A172 (cell line): ENCODE measurements around the gene PLSCR5. TPM values are rescaled to one million over a fixed set of nuclear protein-coding genes. Genes with fewer than 3 reads are reported as not detected.

Source experiments
- DNase-seq: peaks from one replicate; pipeline ENCODE4 v3.0.0-alpha.2; 2015; ENCODE audit warnings: low spot score
- total RNA-seq: library from RNA; depleted of rRNA; stranded (reverse); fragments of >200 nt; shearing (Covaris generic); gene quantifications from 2 replicates; pipeline ENCODE4 v1.2.3, GENCODE V29; 2014

The PLSCR5 gene
- total RNA-seq, 1 experiment from 2014 or later, result not detected

DNA sequence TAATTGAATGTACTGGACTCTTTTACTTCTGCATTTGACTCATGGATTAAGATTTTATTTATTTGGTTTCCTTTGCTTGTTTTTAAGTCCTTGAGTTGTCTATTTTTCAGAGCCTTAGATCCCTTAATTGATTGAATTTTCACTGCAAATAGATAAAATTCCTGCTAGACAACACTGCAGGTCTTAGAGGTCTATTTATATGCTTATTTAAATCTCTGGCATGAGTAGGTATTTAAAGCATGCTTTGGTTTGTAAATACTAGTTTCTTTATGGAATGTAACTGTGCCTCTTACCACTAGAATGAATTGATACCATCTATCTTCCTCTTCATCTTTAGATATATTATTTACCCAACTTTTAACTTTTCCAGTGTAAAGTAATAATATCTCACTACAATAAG is 20.0 kb downstream of the PLSCR5 start:
- DNase-seq, result no peak

DNA sequence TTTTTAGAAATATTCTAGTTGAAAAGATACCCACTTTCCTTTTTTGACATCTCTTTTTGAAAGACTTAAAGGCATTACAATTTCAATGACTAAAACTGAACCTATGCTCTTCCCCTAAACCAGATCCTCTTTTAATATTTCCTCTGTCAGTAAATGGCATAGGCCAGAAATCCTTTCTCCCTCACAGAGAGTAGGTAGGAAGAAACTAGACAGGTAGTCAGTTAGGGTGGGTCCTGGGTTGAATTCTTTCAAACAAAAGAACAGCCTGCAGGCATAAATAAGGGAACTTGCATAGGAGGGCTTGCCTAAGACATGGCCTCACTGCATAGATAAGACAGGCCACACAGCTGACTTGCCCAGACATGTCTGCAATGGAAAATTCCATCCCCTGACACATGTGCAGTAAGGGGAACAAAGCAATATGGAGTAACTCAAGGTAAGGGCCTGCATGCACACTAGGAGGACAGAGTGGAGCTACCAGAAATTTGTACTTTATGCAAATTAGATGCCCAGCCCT is 23.1 kb downstream of the PLSCR5 start:
- no peak for DNase-seq

- no peak for DNase-seq
Measured at GRCh38 chr3:146581080-146581601, 24.0 kb downstream of the PLSCR5 start.

DNA sequence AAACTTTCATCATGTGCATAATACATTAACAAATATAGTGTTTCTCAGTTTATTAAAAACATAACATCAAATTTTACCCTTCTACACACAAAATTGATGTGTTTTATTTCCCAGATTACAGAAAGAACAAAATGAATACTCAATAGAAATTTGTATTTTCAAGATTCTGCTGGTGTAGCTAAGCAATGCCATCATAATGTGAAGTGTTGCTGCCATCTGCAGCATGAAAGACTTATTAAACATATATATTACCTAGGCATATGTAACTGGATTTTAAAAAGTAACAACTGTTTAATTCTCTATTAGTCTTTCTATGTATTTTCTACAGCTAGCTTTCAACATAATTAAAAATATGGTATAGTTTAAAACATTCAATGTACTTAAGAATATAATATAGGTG is 27.5 kb downstream of the PLSCR5 start:
- peak; percentile 49 for DNase-seq

DNA sequence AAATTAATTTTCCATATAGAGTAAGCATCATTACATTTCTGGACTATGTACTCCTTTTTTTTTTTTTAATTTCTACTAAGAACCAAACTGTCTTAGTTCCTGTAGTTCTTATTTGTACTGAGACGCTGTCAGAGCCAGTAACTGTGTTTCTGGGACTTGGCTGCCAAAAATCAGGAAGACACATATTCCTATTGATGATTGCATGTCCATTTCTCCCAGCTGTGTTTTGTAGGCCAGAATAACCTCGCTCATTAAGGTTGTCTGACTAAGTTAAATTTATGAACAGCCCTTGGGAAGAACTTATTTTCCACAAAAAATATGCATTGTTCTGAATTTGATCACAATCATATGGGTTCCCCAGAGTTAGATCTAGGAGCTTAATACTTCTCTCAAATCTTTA is 29.5 kb downstream of the PLSCR5 start:
- no peak for DNase-seq

GRCh38 chr3:146574173-146574572 is 31.0 kb downstream of the PLSCR5 start:
- DNase-seq, result no peak

- no peak for DNase-seq
Measured at GRCh38 chr3:146569314-146569713, 35.8 kb downstream of the PLSCR5 start.

DNA sequence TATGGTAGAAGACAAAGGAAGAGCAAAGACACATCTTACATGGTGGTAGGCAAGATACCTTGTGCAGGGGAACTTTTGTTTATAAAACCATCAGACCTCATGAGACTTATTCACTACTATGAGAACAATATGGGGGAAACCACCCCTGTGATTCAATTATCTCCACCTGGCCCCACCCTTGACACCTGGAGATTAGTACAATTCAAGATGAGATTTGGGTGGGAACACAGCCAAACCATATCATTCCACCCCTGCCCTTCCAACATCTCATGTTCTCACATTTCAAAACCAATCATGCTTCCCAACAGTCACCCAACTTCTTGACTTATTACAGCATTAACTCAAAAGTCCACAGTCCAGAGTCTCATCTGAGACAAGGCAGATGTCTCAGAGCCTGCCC is 39.0 kb downstream of the PLSCR5 start:
- no peak for DNase-seq

GRCh38 chr3:146561879-146562278 is 43.3 kb downstream of the PLSCR5 start:
- peak; percentile 4 for DNase-seq

DNA sequence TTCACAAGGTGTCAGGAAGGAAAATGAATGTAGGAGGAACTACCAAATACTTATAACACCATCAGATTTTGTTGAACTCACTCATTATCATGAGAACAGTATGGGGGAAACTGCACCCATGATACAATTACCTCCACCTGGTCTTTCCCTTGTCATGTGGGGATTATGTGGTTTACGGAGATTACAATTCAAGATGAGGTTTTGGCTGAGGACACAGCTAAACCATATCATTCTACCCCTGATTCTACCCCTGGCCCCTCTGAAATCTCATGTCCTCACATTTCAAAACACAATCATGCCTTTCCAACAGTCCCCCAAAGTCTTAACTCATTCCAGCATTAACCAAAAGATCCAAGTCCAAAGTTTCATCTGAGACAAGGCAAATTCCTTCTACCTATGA is 43.7 kb downstream of the PLSCR5 start:
- DNase-seq, result no peak

GRCh38 chr3:146560678-146561077 is 44.5 kb downstream of the PLSCR5 start:
- DNase-seq, result no peak

- no peak for DNase-seq
Measured at GRCh38 chr3:146559388-146559787, 45.8 kb downstream of the PLSCR5 start.

GRCh38 chr3:146558781-146559180 is 46.4 kb downstream of the PLSCR5 start:
- DNase-seq, result no peak

- no peak for DNase-seq
Measured at GRCh38 chr3:146557745-146558144, 47.4 kb downstream of the PLSCR5 start.

GRCh38 chr3:146555311-146555710 is 49.8 kb downstream of the PLSCR5 start:
- no peak for DNase-seq

DNA sequence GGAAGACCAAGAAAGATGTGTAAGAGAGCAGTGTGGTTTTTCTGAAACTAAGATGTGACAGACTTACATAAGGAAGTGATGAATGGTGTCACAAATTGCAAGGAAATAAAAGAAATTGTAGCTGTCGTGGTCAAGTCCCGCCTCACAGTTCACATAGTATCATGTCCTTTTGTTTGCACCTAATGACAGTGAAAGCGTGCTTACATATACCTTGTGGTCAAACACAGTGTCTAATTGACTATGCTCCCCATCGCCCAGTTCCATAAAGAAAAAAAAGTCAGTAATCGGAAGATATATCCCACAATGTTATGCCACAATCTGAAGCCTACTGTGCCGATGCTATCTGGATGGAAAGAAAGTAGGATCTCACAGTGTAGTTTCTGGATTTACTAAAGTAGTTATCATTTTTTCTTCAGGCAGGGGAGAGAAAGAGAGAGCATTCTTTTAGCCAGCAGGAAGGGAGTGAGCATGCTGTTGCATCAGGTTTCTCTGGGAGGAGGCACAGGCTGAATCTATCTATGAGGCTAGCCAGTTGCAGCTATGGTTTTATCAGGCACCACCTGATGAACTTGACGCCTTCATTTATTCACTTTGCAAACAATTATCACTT is 50.9 kb downstream of the PLSCR5 start:
- no peak for DNase-seq

DNA sequence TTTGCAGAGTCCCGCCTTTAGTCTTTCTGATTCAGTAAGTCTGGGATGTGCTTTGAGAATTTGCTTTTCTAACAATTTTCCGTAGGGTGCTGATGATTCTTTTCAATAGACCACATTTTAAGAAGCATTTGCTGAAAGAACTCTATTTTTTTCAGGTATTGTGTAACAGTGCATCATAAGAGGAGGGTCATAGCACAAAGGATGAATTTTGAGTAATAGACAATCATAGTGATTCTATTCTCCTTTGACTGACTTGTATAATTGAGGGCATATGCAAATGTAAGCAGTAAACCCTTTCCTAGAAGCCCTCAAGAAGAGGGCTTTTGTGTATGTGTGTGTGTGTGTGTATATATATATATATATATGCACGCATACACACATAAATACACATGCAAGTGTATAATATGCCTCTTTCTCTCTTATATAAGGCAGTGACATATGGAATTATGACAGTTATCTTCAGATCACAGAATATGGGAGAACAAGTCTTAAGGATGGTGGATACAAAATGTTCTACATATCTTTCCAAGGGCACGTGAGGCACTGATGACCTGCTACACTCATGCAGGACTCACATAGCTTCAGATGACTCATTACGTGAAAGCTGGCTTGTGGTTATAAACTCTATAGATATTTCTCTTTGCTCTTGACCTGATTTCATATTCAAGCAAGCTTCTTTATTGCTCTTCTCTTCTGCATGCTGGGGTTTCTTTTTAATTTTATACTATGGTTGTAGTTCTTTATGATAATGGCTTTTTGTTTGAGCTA is 54.2 kb downstream of the PLSCR5 start:
- DNase-seq, result peak; percentile 86

GRCh38 chr3:146550070-146550615 is 55.0 kb downstream of the PLSCR5 start:
- no peak for DNase-seq

DNA sequence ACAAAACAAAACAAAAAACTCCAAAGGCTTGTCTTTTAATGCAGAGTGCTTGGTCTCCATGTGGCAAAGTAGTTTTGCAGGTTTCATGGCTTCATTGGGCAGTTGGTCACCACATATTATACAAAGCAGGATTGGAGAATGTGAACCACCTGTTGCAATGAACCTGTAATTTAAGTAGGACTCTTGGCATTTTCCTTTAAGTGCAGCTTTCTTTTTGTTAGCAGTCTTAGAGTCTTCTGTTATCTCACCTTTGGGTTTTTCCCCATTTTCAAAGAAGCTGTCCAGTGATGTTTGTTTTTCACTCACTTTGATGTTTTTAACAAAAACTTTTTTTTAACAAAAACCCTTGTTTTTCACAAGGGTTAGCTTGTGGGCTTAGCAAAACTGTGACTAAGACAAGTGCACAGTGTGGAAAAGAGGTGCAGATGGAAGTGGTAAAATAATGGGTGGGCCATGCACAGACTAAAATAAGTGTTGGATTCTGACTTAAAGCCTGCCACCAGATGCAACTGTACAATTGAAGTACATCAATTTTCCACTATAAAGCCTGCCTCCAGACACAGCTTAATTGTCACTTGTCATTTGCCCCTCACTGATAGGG is 57.8 kb downstream of the PLSCR5 start:
- DNase-seq, result no peak

DNA sequence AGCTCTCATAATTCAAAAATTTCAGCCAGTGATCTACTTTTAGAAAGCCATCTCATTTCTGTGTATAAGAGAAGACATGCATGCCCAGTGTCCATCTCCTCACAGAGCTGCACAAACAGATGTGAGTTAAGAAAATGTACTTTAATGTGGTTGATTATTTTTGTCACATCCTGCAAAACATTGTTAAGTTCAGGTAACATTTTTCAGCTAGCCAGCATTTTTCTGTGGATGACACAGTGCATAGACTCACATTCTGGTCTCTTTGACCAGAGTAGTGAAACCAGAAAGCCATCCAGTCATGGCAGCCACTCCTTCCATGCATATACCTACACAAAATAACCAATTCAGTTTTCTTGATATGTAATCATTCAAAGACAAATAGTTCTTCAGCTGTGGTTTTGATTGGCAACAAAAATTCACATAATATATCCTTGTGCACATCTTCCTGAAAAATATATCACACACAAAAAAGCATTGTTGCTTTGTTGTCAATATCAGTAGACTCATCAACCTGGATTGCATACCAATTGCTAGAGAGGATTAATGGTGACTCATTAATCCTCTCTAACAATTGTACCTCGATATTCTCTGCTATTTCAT is 58.7 kb downstream of the PLSCR5 start:
- no peak for DNase-seq

- no peak for DNase-seq
Measured at GRCh38 chr3:146544929-146545528, 60.1 kb downstream of the PLSCR5 start.
